AG20443 (cell line): ENCODE data around the gene ZBTB7B.

ENCODE experiments used
- DNase-seq: peaks from one replicate; pipeline ENCODE4 v3.0.0; 2012; ENCODE audit warnings: low spot score, mixed read lengths

ZBTB7B gene

GRCh38 chr1:154988058-154988954, 14.3 kb upstream of the ZBTB7B start:
- DNase-seq, result no peak

- DNase-seq, result no peak
Measured at GRCh38 chr1:154989195-154989860, 13.3 kb upstream of the ZBTB7B start.

- DNase-seq, result no peak
Measured at GRCh38 chr1:154990276-154990675, 12.3 kb upstream of the ZBTB7B start.

- no peak for DNase-seq
Measured at GRCh38 chr1:154992721-154993571, 9.7 kb upstream of the ZBTB7B start.

- no peak for DNase-seq
Measured at GRCh38 chr1:154993572-154994268, 8.9 kb upstream of the ZBTB7B start, which contains the start of gene LENEP. TSS of gene LENEP (plus strand) at chr1:154993586. CDS start at chr1:154993608, 22 bp downstream.

GRCh38 chr1:154994269-154994587, 8.4 kb upstream of the ZBTB7B start:
- DNase-seq, result no peak

GRCh38 chr1:154994591-154994990, 8.0 kb upstream of the ZBTB7B start:
- DNase-seq, result no peak

- peak; percentile 80 for DNase-seq
Measured at GRCh38 chr1:154995301-154995983, 7.2 kb upstream of the ZBTB7B start.

- DNase-seq, result no peak
Measured at GRCh38 chr1:154996966-154997701, 5.5 kb upstream of the ZBTB7B start.

GRCh38 chr1:154998201-154998780, 4.3 kb upstream of the ZBTB7B start:
- DNase-seq, result no peak

GRCh38 chr1:154998818-154999570, 3.6 kb upstream of the ZBTB7B start:
- peak; percentile 79 for DNase-seq

GRCh38 chr1:154999571-155000410, 2.8 kb upstream of the ZBTB7B start:
- DNase-seq, result no peak

- DNase-seq, result no peak
Measured at GRCh38 chr1:155000411-155000725, 2.2 kb upstream of the ZBTB7B start.

GRCh38 chr1:155000726-155001424, 1.7 kb upstream of the ZBTB7B start:
- peak; percentile 83 for DNase-seq

GRCh38 chr1:155001425-155001674, 1.3 kb upstream of the ZBTB7B start:
- no peak for DNase-seq

- DNase-seq, result peak; percentile 98
Measured at GRCh38 chr1:155001675-155002463, 733 bp upstream of the ZBTB7B start.

GRCh38 chr1:155003227-155003765, 694 bp downstream of the ZBTB7B start:
- DNase-seq, result no peak
